DND-41 (cell line): Measurements from ENCODE around the gene CDH11.

Experiments
- ATAC-seq: fragments of 200-7000 bp; cut with Tn5 transposase; 3 replicates; pipeline ENCODE4 v1.9.1; 2021; ENCODE audit warnings: low read depth; ENCODE audit not compliant: insufficient read depth
- DNase-seq: peaks from one replicate; pipeline ENCODE4 v3.0.0-alpha.2; 2020
- H2AFZ ChIP-seq: 2 replicates; pipeline ENCODE4 v1.6.0; 2012; ENCODE audit warnings: low read depth, low read length
- H3K27ac ChIP-seq: 2 replicates; pipeline ENCODE4 v1.5.1; 2012; ENCODE audit warnings: low read length, inconsistent platforms
- H3K27me3 ChIP-seq: fragments of 200-600 bp; sonication (generic); 2 replicates; pipeline ENCODE4 v1.6.0; 2012; ENCODE audit warnings: low read length, mild to moderate bottlenecking, inconsistent platforms; ENCODE audit not compliant: insufficient read depth, poor library complexity
- H3K36me3 ChIP-seq: 2 replicates; pipeline ENCODE4 v1.5.1; 2012; ENCODE audit warnings: low read length, inconsistent platforms; ENCODE audit not compliant: insufficient read depth
- H3K4me1 ChIP-seq: 2 replicates; pipeline ENCODE4 v1.5.1; 2012; ENCODE audit warnings: mild to moderate bottlenecking, low read length; ENCODE audit not compliant: insufficient read depth
- H3K4me2 ChIP-seq: 2 replicates; pipeline ENCODE4 v1.6.0; 2012; ENCODE audit warnings: mild to moderate bottlenecking, moderate library complexity, low read length, inconsistent platforms; ENCODE audit not compliant: insufficient read depth
- H3K4me3 ChIP-seq, 2 experiments: fragments of 200-600 bp in 1 of 2; shearing (Covaris generic) in 1 of 2; 2 replicates each; pipeline ENCODE4 v1.5.1; 2012 to 2016; ENCODE audit warnings: inconsistent platforms in 2 of 2, low read length in 2 of 2, mild to moderate bottlenecking in 2 of 2, low read depth in 1 of 2, moderate library complexity in 1 of 2
- H3K79me2 ChIP-seq: 2 replicates; pipeline ENCODE4 v1.6.0; 2012; ENCODE audit warnings: low read length, inconsistent platforms; ENCODE audit not compliant: insufficient read depth
- H3K9ac ChIP-seq: 2 replicates; pipeline ENCODE4 v1.6.0; 2012; ENCODE audit warnings: low read depth, mild to moderate bottlenecking, inconsistent platforms, low read length, moderate library complexity
- H3K9me3 ChIP-seq: 2 replicates; pipeline ENCODE4 v1.5.1; 2012; ENCODE audit warnings: low read length, moderate library complexity, mild to moderate bottlenecking, inconsistent platforms; ENCODE audit not compliant: insufficient read depth, severe bottlenecking
- H4K20me1 ChIP-seq: 2 replicates; pipeline ENCODE4 v1.6.0; 2012; ENCODE audit warnings: low read length; ENCODE audit not compliant: insufficient read depth
- CTCF ChIP-seq: IDR thresholded peaks from 2 replicates; pipeline ENCODE4 v1.5.1; 2012; ENCODE audit warnings: borderline replicate concordance, low read length, moderate library complexity, mild to moderate bottlenecking; ENCODE audit not compliant: poor library complexity, severe bottlenecking; ENCODE audit errors: extremely low read depth
- EZH2 ChIP-seq: IDR thresholded peaks from 3 replicates; pipeline ENCODE4 v1.6.1; 2012; ENCODE audit warnings: borderline replicate concordance, low read depth, mild to moderate bottlenecking, moderate library complexity, low read length, inconsistent platforms; ENCODE audit not compliant: severe bottlenecking

Gene CDH11

DNA sequence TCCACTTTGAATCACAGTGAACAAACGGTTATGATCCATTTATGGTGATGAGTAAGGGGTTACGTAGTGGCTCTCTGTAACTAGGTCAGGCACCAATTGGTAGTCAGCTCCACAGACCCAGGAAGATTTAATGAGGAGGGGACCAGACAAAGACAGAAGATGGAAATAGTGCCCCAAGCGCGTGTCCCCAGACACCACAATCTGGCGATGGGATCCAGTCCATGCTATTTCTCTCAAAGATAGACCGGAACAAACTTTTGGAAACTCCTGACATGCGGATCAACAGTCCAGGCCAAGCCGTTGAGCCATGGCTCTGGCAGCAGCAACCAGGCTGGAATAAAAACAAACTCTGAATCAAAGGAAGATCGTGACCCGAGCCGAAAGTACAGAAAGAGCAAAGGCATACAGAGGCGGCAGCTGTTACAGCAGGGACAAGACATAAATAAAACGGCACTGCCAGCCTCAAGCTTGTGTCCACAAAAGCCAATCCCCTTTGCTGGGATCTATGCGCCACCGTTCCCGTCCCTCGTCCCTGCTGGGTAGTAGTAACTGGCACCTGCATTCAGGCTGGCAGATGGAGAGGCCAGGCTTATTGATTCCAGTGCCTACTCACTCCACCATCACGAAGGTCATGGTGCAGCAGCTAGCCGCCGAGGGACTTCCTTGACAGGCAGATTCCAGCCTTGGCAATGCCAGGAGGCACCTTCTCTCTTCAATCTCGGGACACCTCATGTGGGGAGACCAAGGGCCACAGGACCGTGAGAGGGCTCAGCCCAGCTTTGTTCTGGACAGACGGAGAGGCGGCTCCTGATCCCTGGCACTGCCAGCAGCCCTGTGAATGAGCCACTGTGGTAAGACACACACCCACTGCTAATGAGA, 50.2 kb downstream of the CDH11 start:
- ATAC-seq (no peak), DNase-seq (no peak)
- Histone ChIP-seq H3K27me3 (no peaks in the 10 kb centered on the region), H4K20me1 (no peaks in the 10 kb centered on the region), H2AFZ (no peak overlapping the region), H3K4me3 (no peak overlapping the region), H3K79me2 (no peaks in the 10 kb centered on the region), H3K4me1 (no peaks in the 10 kb centered on the region), H3K36me3 (no peaks in the 10 kb centered on the region), H3K9me3 (no peaks in the 10 kb centered on the region), H3K27ac (no peak overlapping the region), H3K9ac (no peak overlapping the region), H3K4me2 (no peak overlapping the region)
- TF ChIP-seq CTCF (no peak), EZH2 (no peak)

DNA sequence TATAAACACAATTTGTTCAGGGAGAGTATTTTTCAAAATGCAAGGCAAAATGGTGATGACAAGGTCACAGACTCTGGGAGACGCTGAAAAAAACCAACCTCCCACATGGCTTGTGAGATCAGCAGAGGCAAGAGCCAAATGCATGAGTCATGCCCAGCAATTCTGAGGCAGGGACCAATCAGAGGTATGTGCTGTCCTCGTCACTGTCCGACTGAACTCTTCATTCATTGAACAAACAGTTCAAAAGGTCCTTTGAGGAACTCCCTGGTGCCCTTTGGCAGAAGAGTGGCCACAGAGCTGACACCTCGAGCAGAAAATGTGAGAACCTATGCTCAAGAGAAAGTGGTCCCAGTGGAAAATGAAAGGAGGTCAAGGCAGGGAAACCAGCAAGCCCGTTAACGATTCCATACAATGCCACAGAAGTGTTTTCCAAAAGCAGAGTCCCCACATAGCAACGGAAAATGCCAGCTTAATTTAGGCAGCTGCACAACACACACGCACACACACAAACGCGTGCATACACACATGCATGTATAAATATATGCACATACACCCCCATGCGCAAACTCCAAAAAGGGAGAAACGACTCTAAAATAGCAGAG, 50.9 kb downstream of the CDH11 start:
- TF ChIP-seq EZH2 (no peak), CTCF (no peak)
- no peak overlapping the region for H3K4me2 ChIP-seq
- H3K79me2 ChIP-seq = no peaks in the 10 kb centered on the region
- DNase-seq (no peak), ATAC-seq (no peak)
- no peak overlapping the region for H2AFZ ChIP-seq
- no peaks in the 10 kb centered on the region for H3K36me3 ChIP-seq
- H3K9me3 ChIP-seq = no peaks in the 10 kb centered on the region
- H3K9ac ChIP-seq = no peak overlapping the region
- no peaks in the 10 kb centered on the region for H3K27me3 ChIP-seq
- no peak overlapping the region for H3K4me3 ChIP-seq
- no peaks in the 10 kb centered on the region for H4K20me1 ChIP-seq
- no peaks in the 10 kb centered on the region for H3K4me1 ChIP-seq
- no peak overlapping the region for H3K27ac ChIP-seq

GRCh38 chr16:65069766-65070165, 52.1 kb downstream of the CDH11 start:
- Histone ChIP-seq H4K20me1 (no peaks in the 10 kb centered on the region), H3K27ac (no peak overlapping the region), H3K4me1 (no peaks in the 10 kb centered on the region), H3K27me3 (no peaks in the 10 kb centered on the region), H3K4me3 (no peak overlapping the region), H3K79me2 (no peaks in the 10 kb centered on the region), H3K9ac (no peak overlapping the region), H3K36me3 (no peaks in the 10 kb centered on the region), H3K9me3 (no peaks in the 10 kb centered on the region), H3K4me2 (no peak overlapping the region), H2AFZ (no peak overlapping the region)
- TF ChIP-seq EZH2 = no peak
- no peak for TF ChIP-seq CTCF
- DNase-seq (no peak), ATAC-seq (no peak)
